Measurements from ENCODE around the gene ARAF.
A peak's percentile ranks its signal among the peaks of the same experiment; 100 is the strongest.
"Not testable (repeated sequence)": the region's sequence is repeated elsewhere in the genome, so short reads cannot be mapped to it uniquely, and the experiment has no call there.

ARAF gene

DNA sequence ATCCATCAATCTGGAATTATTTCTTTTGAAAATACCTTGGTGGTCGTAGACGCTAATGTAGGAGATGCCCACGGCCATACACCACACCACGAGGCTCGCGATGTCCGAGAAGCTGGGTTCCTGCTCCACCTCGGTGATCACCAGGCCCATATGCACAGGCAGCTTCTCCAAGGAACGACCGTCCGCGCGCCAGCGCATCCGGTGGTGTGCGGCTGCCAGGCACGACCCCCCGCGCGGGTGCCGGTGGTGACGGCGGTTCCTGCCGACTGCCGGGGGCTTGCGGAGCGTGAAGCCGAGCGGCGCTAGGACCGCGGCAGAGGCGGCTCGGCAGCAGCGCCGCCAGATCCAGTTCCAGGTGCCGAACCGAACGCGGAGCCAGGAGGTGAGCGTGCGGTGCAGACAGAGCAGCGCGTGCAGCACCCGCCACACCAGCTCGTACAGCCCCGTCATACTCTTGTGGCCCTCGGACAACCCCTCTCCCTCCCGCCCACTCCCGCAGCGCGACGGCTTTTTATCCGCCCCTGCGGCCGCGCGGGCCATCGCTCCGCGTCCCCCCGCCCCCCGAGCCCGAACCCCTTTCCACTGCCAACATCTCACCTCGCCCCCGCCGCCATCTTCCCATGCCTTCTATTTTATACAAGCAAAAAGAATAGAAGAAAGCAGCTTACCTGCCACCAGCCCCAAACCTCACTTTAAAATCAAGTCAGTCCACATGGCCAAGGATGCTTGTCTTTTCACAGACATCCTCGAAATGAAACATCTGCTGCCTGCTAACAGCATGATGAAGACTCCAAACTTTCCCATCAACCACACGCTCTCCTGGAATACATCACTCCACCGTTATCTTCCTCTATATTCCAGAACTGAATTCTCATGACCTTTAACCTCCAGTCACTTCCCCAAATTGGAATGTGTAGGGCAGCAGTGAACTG lies 47.7 kb upstream of the ARAF start:
- POLR2A ChIA-PET, result interaction anchor here (0.6 kb wide), 2 partner anchors 64 to 100 kb away, joined by 4 read pairs; no protein-coding TSS in a partner anchor
- TF ChIP-seq ZNF335 (tag by site-specific recombination; conservative IDR thresholded peaks at IDR 0.05) (peak; percentile 50), ZNF600 (tag by site-specific recombination; IDR thresholded peaks at IDR 0.05) (0 out of 2 replicates have a peak, but pooled peaks have one; percentile 36), ZBTB20 (tag by site-specific recombination; IDR thresholded peaks at IDR 0.05) (peak; percentile 30; the same call in 1 of the 2 replicates), ZBTB17 (tag by site-specific recombination; IDR thresholded peaks at IDR 0.05) (peak; percentile 71), ZXDB (tag by site-specific recombination; IDR thresholded peaks at IDR 0.05) (peak; percentile 11; the same call in 1 of the 2 replicates)
- TF ChIP-seq, protein P1, sequence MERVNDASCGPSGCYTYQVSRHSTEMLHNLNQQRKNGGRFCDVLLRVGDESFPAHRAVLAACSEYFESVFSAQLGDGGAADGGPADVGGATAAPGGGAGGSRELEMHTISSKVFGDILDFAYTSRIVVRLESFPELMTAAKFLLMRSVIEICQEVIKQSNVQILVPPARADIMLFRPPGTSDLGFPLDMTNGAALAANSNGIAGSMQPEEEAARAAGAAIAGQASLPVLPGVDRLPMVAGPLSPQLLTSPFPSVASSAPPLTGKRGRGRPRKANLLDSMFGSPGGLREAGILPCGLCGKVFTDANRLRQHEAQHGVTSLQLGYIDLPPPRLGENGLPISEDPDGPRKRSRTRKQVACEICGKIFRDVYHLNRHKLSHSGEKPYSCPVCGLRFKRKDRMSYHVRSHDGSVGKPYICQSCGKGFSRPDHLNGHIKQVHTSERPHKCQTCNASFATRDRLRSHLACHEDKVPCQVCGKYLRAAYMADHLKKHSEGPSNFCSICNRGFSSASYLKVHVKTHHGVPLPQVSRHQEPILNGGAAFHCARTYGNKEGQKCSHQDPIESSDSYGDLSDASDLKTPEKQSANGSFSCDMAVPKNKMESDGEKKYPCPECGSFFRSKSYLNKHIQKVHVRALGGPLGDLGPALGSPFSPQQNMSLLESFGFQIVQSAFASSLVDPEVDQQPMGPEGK (tag by site-specific recombination; IDR thresholded peaks at IDR 0.05), result 0 out of 2 replicates have a peak, but pooled peaks have one; percentile 18
- TF ChIP-seq, protein P2, sequence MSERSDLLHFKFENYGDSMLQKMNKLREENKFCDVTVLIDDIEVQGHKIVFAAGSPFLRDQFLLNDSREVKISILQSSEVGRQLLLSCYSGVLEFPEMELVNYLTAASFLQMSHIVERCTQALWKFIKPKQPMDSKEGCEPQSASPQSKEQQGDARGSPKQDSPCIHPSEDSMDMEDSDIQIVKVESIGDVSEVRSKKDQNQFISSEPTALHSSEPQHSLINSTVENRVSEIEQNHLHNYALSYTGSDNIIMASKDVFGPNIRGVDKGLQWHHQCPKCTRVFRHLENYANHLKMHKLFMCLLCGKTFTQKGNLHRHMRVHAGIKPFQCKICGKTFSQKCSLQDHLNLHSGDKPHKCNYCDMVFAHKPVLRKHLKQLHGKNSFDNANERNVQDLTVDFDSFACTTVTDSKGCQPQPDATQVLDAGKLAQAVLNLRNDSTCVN (tag by site-specific recombination; optimal IDR thresholded peaks at IDR 0.05), result peak; percentile 84
- TF ChIP-seq, protein P3, sequence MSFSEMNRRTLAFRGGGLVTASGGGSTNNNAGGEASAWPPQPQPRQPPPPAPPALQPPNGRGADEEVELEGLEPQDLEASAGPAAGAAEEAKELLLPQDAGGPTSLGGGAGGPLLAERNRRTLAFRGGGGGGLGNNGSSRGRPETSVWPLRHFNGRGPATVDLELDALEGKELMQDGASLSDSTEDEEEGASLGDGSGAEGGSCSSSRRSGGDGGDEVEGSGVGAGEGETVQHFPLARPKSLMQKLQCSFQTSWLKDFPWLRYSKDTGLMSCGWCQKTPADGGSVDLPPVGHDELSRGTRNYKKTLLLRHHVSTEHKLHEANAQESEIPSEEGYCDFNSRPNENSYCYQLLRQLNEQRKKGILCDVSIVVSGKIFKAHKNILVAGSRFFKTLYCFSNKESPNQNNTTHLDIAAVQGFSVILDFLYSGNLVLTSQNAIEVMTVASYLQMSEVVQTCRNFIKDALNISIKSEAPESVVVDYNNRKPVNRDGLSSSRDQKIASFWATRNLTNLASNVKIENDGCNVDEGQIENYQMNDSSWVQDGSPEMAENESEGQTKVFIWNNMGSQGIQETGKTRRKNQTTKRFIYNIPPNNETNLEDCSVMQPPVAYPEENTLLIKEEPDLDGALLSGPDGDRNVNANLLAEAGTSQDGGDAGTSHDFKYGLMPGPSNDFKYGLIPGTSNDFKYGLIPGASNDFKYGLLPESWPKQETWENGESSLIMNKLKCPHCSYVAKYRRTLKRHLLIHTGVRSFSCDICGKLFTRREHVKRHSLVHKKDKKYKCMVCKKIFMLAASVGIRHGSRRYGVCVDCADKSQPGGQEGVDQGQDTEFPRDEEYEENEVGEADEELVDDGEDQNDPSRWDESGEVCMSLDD (tag by site-specific recombination; IDR thresholded peaks at IDR 0.05), result peak; percentile 45; the same call in 1 of the 2 replicates
- not testable (repeated sequence) for H3K9me3 ChIP-seq (ENCODE audit: control insufficient read depth, insufficient read depth, low read depth, low read length); H3K4me1 ChIP-seq (ENCODE audit: control insufficient read depth, insufficient read depth, low read length); H3K27ac ChIP-seq (ENCODE audit: extremely low read depth, low read depth, low read length); H3K36me3 ChIP-seq (ENCODE audit: control insufficient read depth in 2 of 2, insufficient read depth in 1 of 2, low read length in 2 of 2)
- CTCF ChIA-PET, result interaction anchor here (1.4 kb wide), 1 partner anchor 10 kb away, joined by 6 read pairs; no protein-coding TSS in a partner anchor
- H3K4me3 ChIP-seq (ENCODE audit: low read depth, low read length), result peak overlapping the region; percentile 34

DNA sequence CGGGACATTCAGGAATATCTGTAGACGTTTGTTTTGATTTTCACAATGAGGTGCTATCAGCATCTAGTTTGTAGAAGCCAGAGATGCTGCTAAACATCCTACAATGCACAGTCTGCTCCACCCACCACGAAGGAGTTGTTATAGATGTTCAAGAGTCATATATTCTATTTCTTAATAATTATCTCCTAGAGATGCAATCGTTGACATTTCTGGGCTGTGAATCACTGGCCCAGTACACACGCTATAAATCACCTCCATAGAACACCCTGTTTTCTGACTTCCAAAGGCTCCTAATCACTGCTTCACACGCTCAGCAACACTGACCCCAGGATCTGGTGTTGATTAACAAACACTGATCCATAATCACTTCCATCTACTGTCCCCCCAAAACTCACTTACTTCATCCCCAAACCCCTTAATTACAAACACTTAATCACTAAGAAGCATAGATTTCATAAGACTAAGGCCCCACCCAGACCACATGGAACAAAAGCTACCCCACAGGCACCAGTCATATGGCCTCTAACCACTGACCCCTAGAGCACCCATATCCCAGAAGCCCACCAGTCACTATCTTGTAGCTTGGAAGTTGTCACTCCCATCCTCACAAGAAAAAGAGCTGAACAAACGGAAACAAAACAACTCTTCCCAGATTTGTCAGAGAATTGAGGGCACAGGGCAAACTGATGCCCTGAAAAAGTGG lies 46.3 kb upstream of the ARAF start:
- CTCF ChIA-PET, result interaction anchor here (0.6 to 2.7 kb wide), 4 partner anchors 9 to 130 kb away, joined by 3 to 6 read pairs (median 4); no protein-coding TSS in a partner anchor
- no peaks in the 10 kb centered on the region; the same call in 1 of the 2 replicates for H3K4me1 ChIP-seq (ENCODE audit: control insufficient read depth, insufficient read depth, low read length)
- no peaks in the 10 kb centered on the region for H3K9me3 ChIP-seq (ENCODE audit: control insufficient read depth, insufficient read depth, low read depth, low read length)
- TF ChIP-seq ZNF514 (tag by site-specific recombination; IDR thresholded peaks at IDR 0.05), result no peak
- TF ChIP-seq TRIM28 (IDR thresholded peaks at IDR 0.05; ENCODE audit: borderline replicate concordance, low read length), result no peak
- no peak for TF ChIP-seq SP2 (tag by site-specific recombination; IDR thresholded peaks at IDR 0.05)
- TF ChIP-seq, protein P4, sequence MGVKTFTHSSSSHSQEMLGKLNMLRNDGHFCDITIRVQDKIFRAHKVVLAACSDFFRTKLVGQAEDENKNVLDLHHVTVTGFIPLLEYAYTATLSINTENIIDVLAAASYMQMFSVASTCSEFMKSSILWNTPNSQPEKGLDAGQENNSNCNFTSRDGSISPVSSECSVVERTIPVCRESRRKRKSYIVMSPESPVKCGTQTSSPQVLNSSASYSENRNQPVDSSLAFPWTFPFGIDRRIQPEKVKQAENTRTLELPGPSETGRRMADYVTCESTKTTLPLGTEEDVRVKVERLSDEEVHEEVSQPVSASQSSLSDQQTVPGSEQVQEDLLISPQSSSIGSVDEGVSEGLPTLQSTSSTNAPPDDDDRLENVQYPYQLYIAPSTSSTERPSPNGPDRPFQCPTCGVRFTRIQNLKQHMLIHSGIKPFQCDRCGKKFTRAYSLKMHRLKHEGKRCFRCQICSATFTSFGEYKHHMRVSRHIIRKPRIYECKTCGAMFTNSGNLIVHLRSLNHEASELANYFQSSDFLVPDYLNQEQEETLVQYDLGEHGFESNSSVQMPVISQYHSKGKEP (tag by site-specific recombination; IDR thresholded peaks at IDR 0.05), result no peak
- H3K36me3 ChIP-seq (ENCODE audit: control insufficient read depth in 2 of 2, insufficient read depth in 1 of 2, low read length in 2 of 2), result no peaks in the 10 kb centered on the region
- POLR2A ChIA-PET, result no interaction called here
- no peak overlapping the region for H3K4me3 ChIP-seq (ENCODE audit: low read depth, low read length)
- no peak overlapping the region for H3K27ac ChIP-seq (ENCODE audit: extremely low read depth, low read depth, low read length)
